GM12801 (cell line): ENCODE results near the gene EIF4G1.

Experiments used
- CTCF ChIP-seq: IDR thresholded peaks from one replicate; pipeline ENCODE4 v1.5.1; 2011; ENCODE audit warnings: control low read depth; ENCODE audit not compliant: insufficient read length; ENCODE audit errors: extremely low read depth

EIF4G1 gene

DNA sequence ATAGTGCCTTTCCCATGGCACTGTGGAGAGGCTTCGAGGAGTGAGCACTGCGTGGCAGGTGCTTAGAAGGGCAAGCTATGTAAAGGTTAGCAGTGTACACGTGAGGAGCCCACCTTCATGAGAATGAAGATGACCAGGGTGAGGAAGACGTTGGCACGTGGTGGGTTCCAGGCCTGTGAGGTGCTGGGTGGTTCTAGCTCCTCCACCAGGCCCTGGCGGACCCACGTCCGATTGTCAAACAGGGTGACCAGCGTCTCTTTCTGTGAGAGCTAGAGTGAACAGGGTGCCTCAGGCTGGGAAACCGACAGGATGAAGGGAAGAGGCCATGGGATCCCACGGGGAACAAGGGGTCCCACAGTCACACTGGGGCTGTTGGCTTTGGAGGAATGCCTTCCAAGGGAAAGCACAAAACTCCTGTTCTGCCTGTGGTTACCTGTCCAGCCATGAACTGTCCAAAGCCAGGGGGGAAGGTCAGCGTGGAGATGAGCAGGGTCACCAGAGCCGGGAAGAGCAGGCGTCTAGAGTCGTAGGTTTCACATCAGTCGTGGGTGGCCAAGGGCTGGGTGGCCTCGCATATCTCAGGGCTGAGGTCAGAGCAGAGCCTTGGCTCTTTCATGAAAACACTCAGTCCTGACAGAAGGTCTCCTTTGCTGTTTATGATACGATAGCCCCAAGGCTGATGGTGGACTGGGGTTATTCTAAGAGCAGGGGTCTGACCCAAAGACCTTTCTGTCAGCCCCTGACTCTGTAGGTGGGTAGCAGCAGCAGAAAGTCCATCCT lies 41.0 kb downstream of the EIF4G1 start:
- TF ChIP-seq CTCF = no peak

GRCh38 chr3:184357248-184358123 lies 43.1 kb downstream of the EIF4G1 start:
- no peak for TF ChIP-seq CTCF

- TF ChIP-seq CTCF = no peak
Observed at GRCh38 chr3:184358124-184358767, 43.8 kb downstream of the EIF4G1 start.

- no peak for TF ChIP-seq CTCF
Observed at GRCh38 chr3:184358921-184359350, 44.5 kb downstream of the EIF4G1 start.

- no peak for TF ChIP-seq CTCF
Observed at GRCh38 chr3:184359610-184360009, 45.2 kb downstream of the EIF4G1 start.

GRCh38 chr3:184360070-184360928 lies 45.9 kb downstream of the EIF4G1 start:
- TF ChIP-seq CTCF = no peak
